ENCODE measurements around the gene ATG16L1. TPM values are rescaled to one million over a fixed set of nuclear protein-coding genes. Genes with fewer than 3 reads are reported as not detected.

The ATG16L1 gene
- total RNA-seq, 1 experiment from 2014 or later, result 52.3 TPM

- POLR2A ChIA-PET, result no interaction called here
- intact Hi-C loops (cut with micrococcal nuclease; ENCODE audit: unreplicated experiment), result no loop called here
- Histone ChIP-seq H3K27ac (ENCODE audit: low read length) (no peak overlapping the region), H3K9me3 (ENCODE audit: control insufficient read depth, insufficient read depth, low read depth, low read length) (no peaks in the 10 kb centered on the region), H3K4me3 (ENCODE audit: low read depth in 2 of 2, low read length in 2 of 2) (no peak overlapping the region), H3K27me3 (ENCODE audit: control insufficient read depth, insufficient read depth, low read length) (no peaks in the 10 kb centered on the region), H3K36me3 (ENCODE audit: control insufficient read depth, insufficient read depth, low read length) (peaks cover 76% of the 10 kb centered on the region), H3K4me1 (ENCODE audit: control insufficient read depth, insufficient read depth, low read length) (no peaks in the 10 kb centered on the region)
- in situ Hi-C loops (cut with HindIII; ENCODE audit: low pct_unique_long_range_greater_than_20kb, low sequenced_read_pairs), result no loop called here
- no TSS peak for BruUV-seq (replicated peaks)
- ATAC-seq, result no peak
- no peak for DNase-seq (ENCODE audit: low read depth, low spot score)
- TF ChIP-seq SIN3A (IDR thresholded peaks at IDR 0.05; ENCODE audit: borderline replicate concordance, insufficient read depth, low read depth, low read length) (no peak), CTCF (IDR thresholded peaks at IDR 0.05) (no peak), POLR2AphosphoS5 (IDR thresholded peaks at IDR 0.05; ENCODE audit: low read depth, low read length) (no peak), TCF7L2 (IDR thresholded peaks at IDR 0.05; ENCODE audit: low read depth, low read length) (no peak), REST (IDR thresholded peaks at IDR 0.05; ENCODE audit: insufficient read depth in 1 of 2, low read depth in 2 of 2, low read length in 1 of 2) (no peak)
- CTCF ChIA-PET, result no interaction called here
Observed at GRCh38 chr2:233275223-233275622, 23.8 kb downstream of the ATG16L1 start.

- H3K9me3 ChIP-seq (ENCODE audit: control insufficient read depth, insufficient read depth, low read depth, low read length), result no peaks in the 10 kb centered on the region
- H3K36me3 ChIP-seq (ENCODE audit: control insufficient read depth, insufficient read depth, low read length), result peaks cover 69% of the 10 kb centered on the region
- H3K27ac ChIP-seq (ENCODE audit: low read length), result no peak overlapping the region
- in situ Hi-C loops (cut with HindIII; ENCODE audit: low pct_unique_long_range_greater_than_20kb, low sequenced_read_pairs) (no loop called here), intact Hi-C loops (cut with micrococcal nuclease; ENCODE audit: unreplicated experiment) (no loop called here)
- no TSS peak for BruUV-seq (replicated peaks)
- ChIA-PET POLR2A (no interaction called here), CTCF (no interaction called here)
- H3K27me3 ChIP-seq (ENCODE audit: control insufficient read depth, insufficient read depth, low read length), result no peaks in the 10 kb centered on the region
- H3K4me1 ChIP-seq (ENCODE audit: control insufficient read depth, insufficient read depth, low read length), result no peaks in the 10 kb centered on the region
- H3K4me3 ChIP-seq (ENCODE audit: low read depth in 2 of 2, low read length in 2 of 2), result no peak overlapping the region
- DNase-seq (ENCODE audit: low read depth, low spot score), result no peak
- TF ChIP-seq POLR2AphosphoS5 (IDR thresholded peaks at IDR 0.05; ENCODE audit: low read depth, low read length) (no peak), REST (IDR thresholded peaks at IDR 0.05; ENCODE audit: insufficient read depth in 1 of 2, low read depth in 2 of 2, low read length in 1 of 2) (no peak), CTCF (IDR thresholded peaks at IDR 0.05) (no peak), SIN3A (IDR thresholded peaks at IDR 0.05; ENCODE audit: borderline replicate concordance, insufficient read depth, low read depth, low read length) (no peak), TCF7L2 (IDR thresholded peaks at IDR 0.05; ENCODE audit: low read depth, low read length) (no peak)
- ATAC-seq, result no peak
Observed at GRCh38 chr2:233278921-233279320, 27.4 kb downstream of the ATG16L1 start.
